ENCODE data around the gene ROMO1.
"Not testable (repeated sequence)": the region's sequence is repeated elsewhere in the genome, so short reads cannot be mapped to it uniquely, and the experiment has no call there.

ROMO1 gene

DNA sequence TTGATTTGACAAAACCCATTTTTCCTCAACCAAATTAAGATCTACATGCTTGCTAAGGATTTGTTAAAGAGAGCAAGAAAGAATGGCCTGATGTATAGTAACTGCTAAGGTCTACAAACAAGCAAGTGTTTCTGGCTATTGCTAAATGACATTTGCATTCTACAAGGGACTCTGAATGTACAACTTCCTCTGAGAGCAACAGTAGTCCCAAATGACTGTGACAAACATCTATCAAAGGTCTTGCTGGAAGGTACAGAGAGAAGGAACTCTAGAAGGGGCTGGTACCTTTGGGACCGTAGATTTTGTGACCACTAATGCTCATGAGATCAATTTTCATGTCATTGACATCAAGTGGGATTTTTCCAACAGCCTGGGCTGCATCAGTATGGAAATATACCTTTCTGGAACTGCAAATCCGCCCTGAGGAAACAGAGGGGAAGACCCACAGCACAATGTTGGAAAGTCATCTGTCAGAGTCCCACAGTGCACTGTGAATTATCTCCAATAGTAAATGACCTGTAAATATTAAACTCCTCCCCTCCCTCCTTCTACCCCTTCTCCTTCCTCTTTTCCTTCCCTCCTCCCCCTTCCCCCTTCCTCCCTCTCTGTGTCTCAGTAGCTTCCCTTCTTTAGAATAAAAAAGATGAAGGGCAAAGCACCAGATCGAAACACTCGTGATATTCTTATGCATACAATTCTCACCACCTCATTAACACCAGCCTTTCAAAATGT, 18.6 kb upstream of the ROMO1 start:
- no peak for FAIRE-seq

DNA sequence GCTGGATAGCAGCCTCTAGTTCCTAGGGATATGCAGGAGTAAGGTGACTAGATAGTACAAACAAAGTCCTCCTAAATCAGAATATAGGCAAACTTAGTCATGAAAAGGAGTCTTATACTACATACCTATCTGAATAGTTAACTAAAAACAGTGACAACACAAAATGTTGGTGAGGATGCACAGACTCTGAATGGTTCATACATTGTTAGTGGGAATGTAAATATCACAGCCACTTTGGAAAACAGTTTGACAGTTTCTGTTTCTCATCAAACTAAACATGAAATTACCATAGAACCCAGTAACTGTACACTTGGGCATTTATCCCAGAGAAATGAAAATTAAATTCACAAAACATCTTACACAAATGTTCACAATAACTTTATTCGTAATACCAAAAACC, 17.2 kb upstream of the ROMO1 start:
- DNase-seq (ENCODE audit: extremely low spot score, insufficient read length, low read depth): no peak
- FAIRE-seq: no peak

More for the DNA sequence above, 18.6 kb upstream of the ROMO1 start:
- DNase-seq (ENCODE audit: extremely low spot score, insufficient read length, low read depth): no peak

GRCh38 chr20:35685368-35685767, 13.8 kb upstream of the ROMO1 start:
- not testable (repeated sequence) for FAIRE-seq; DNase-seq (ENCODE audit: extremely low spot score, insufficient read length, low read depth)

GRCh38 chr20:35686872-35687271, 12.3 kb upstream of the ROMO1 start:
- DNase-seq (ENCODE audit: extremely low spot score, insufficient read length, low read depth); FAIRE-seq: not testable (repeated sequence)

GRCh38 chr20:35690265-35690664, 8.9 kb upstream of the ROMO1 start:
- DNase-seq (ENCODE audit: extremely low spot score, insufficient read length, low read depth) (no peak), FAIRE-seq (no peak)

DNA sequence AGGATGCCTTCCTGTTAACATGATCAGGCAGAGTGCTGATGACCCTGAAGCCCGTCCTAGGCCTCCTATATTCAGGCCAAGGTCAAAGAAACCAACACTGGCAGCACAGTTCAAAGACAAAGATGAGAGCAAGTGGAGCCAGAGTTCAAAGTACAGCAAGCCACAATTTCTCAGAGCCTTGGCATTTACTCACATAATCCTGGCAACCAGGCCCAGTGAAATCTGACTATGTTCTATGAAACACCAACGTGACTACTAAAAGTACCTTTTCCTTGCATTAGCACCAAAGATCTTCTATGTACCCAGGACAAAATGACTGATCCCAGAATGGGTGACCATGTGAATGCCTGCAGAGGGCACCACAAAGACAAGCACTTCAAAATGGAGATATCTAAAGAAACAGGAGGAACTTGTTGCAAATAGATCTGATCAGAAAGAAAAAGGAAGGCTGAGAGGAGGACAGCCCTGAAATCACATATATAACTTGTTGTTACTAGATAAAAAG, 3.9 kb upstream of the ROMO1 start:
- DNase-seq (ENCODE audit: extremely low spot score, insufficient read length, low read depth) (no peak), FAIRE-seq (no peak)

- no peak for FAIRE-seq
- no peak for DNase-seq (ENCODE audit: extremely low spot score, insufficient read length, low read depth)
Measured at GRCh38 chr20:35695978-35696377, 3.2 kb upstream of the ROMO1 start.

GRCh38 chr20:35697696-35698297, 1.4 kb upstream of the ROMO1 start:
- no peak for DNase-seq (ENCODE audit: extremely low spot score, insufficient read length, low read depth)
- FAIRE-seq: no peak

DNA sequence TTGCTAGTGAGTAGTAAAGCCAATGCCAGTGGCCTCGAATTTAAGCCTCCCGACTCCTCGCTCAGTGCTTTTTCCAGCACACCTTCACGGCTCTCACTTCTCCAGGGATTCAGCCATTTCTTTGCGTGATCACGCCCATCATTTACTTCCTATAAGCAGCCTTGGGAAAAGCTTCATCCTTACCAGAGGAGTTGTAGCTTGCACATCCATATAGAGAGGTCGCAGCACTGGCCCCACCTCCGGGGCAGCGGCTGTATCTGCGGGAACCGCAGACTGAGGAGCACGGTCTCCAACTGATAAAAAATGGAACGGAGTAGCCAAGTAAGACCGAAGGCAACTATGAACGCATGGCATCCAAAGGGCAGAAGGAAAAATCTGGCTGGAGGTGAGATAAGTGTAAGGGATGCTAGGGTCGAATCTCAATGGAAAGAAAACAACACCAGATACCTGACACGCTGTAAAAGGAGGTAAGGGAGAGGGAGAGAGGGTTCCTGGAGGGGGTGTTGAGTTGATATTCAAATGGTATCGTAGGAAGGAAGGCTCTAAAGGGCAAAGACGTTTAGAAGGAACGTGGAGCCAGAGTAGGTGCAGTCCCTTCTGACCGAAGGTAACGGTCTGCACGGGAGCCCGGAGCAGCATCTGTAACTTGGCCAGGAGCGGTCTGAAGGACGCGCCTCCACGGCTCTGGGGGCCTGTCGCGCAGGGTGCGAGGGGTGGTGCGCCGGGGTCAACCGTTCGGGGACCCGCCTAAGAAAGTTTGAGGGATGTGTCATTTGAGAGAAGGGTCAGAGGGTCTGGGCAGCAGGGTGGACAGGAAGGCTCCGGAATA, 693 bp upstream of the ROMO1 start:
- DNase-seq (ENCODE audit: extremely low spot score, insufficient read length, low read depth): no peak
- no peak for FAIRE-seq

DNA sequence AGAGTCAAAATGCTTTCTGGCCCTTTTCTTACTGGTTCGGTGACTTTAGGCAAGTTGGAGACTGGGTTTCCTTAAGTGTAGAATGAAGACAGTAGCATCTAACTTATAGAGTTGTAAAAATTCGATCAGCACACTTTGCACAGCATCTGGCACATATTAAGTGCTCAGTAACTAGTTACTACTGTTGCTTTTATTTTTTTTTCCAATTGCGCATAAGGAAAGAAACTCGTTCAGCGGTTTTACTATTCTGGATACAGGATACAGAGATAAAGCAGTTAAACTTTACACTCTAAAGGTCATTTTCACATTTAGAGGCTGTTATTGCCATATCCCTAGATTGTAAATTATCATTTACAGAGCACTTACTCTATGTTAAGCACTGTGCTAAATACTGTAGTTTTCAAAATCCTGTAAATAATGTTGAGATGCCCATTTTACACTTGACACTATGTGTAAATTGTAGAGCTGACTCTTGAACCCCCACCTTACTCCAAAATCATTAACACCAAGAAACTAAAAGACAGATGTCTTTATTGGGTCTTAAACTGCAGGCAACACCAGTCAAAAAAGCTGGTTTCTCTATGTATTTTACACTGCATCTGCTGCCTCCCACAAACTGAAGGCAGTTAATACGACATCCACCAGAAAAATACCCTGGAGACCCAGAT, 886 bp downstream of the ROMO1 start:
- DNase-seq (ENCODE audit: extremely low spot score, insufficient read length, low read depth) (no peak), FAIRE-seq (no peak)

DNA sequence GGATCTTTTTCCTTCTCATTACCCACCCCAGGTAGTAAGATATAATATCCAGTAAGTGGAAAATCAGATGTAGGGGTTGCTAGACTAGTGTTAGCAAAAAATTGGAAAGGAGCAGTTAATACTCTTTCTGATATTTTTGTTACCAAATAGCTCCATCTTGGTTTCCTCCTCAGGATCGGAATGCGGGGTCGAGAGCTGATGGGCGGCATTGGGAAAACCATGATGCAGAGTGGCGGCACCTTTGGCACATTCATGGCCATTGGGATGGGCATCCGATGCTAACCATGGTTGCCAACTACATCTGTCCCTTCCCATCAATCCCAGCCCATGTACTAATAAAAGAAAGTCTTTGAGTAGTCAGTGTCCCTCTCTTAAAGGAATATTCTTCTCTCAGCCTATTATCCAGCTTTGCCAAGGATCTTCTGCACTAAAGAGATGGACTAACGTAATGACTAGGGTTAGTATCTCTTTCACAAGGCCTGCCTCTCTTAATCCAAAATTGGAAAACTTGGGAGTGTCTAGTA, 1.5 kb downstream of the ROMO1 start:
- no peak for DNase-seq (ENCODE audit: extremely low spot score, insufficient read length, low read depth)
- FAIRE-seq: no peak

DNA sequence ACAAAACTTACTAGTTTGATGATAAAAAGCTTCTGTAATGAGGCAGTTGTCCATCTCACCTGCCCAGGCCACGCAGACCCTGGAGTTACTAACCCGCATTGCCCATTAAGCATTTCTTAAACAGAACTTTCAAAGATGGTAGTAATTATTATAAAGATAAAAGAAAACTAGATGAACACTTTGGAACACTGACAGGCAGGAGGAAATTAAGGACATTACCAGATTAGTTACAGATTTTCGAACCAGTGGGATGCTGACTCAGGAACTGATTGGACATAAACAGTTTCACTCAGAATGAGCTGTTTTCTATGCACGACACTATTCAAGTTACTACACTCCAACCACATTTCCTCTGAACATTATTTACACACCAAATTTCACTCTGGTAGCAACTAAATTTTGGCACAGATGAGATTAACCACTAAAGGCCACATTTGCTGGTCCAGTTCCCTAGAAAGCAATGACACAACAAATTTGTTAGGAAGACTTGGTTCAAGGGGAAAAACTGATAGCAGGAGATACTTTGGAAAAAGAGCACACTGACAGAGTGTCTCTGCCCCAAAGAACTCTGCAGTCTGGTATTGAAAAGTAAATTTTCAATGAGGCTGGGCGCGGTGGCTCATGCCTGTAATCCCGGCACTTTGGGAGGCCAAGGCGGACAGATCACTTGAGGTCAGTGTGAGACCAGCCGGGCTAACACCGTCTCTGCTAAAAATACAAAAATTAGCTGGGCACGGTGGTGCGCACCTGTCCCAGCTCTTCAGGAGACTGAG, 3.0 kb downstream of the ROMO1 start:
- DNase-seq (ENCODE audit: extremely low spot score, insufficient read length, low read depth) (no peak), FAIRE-seq (no peak)

DNA sequence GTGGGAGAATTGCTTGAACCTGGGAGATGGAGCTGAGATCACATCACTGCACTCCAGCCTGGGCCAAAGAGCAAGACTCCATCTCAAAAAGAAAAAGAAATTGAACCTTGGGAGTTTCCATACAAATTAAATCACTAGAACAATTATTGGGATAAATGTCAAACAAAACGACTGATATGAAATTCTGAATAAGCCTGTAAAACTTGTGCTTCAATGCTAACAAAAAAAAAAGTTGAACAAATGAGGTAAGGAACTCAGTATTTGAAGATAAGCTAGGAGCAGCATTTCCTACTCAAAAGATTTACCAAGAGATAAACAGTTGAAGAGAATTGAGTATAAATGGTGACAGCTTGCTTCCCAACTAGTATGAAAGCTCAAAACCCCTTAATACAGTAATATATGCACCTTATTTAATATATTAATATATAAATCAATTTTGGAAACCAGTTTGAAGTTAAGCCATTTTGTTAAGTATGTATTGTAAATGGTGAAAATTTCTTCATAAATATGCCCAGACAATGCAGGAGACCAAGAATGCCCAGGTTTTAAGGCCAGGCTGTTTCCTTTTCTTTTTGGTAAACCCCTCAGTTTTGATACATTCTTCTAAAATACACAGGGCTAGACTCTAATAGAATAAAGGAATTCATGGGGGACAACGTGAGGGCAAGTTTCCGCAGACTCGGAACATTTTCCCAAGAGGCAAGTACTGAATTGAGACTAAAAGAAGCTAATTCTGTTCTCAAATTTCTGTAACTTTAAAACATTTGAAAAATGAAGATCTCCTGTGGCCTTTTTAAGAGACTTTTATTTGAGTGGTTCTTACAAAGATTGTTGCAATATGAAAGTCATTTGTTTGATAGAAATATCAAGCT, 3.9 kb downstream of the ROMO1 start:
- FAIRE-seq: no peak
- no peak for DNase-seq (ENCODE audit: extremely low spot score, insufficient read length, low read depth)

DNA sequence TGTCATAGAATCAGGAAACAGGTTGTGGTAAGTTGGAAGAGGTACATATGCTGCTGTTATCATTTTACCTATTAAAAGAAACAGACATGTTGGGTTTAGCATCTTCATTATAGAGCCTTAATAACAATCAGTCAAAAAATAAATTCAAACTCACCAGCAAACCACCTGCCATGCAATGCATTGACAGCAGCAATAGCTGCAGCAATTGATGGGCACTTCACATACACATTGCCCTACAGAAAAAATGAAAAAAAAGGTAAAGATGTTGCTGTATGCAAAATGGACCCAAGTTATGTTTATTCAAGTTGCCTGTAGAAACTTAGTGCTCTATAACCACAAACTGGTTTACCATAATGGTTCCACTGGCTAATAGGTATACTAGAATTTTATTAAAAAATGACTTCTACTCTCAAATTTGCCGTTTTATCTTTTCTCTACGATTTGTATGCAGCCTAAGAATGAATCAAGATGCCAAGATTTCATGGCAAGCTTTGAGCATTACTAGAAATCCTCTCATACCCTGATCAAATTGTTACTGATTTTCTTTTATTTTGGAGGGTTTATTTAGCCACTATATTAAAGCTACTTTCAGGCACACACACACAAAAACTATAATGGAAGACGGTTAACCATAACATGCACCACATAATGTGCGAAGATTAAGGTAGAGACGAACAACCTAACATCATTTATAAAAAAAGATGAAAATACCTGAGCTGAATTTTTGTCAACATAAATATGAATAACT, 5.5 kb downstream of the ROMO1 start:
- no peak for DNase-seq (ENCODE audit: extremely low spot score, insufficient read length, low read depth)
- FAIRE-seq: no peak

DNA sequence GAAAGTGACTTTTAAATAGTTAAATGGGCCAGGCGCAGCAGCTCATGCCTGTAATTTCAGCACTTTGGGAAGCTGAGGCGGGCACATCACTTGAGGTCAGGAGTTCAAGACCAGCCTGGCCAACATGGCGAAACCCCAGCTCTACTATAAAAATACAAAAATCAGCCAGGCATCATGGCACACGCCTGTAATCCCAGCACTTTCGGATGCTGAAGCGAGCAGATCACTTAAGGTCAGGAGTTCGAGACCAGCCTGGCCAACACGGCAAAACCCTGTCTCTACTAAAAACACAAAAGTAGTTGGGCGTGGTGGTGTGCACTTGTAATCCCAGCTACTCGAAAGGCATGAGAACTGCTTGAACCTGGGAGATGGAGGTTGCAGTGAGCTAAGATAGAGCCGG, 6.7 kb downstream of the ROMO1 start:
- FAIRE-seq: not testable (repeated sequence)

GRCh38 chr20:35706591-35707529, 7.7 kb downstream of the ROMO1 start:
- DNase-seq (ENCODE audit: extremely low spot score, insufficient read length, low read depth); FAIRE-seq: not testable (repeated sequence)

More for the DNA sequence above, 6.7 kb downstream of the ROMO1 start:
- DNase-seq (ENCODE audit: extremely low spot score, insufficient read length, low read depth): not testable (repeated sequence)

GRCh38 chr20:35708502-35708901, 9.3 kb downstream of the ROMO1 start:
- DNase-seq (ENCODE audit: extremely low spot score, insufficient read length, low read depth): no peak
- FAIRE-seq: no peak

Measured in GM18507 (cell line).